ENCODE measurements around the gene OR8B12.

The OR8B12 gene

GRCh38 chr11:124543554-124543953 lies at the start of gene OR8B12:
OR8B12 (minus strand) TSS chr11:124543654; CDS start chr11:124543654, 0 bp downstream.
- DNase-seq, result no peak

GRCh38 chr11:124592627-124593026 lies 49.2 kb upstream of the OR8B12 start:
- no peak for DNase-seq

GRCh38 chr11:124591430-124591829 lies 48.0 kb upstream of the OR8B12 start:
- no peak for DNase-seq

- DNase-seq, result peak; percentile 54
Observed at GRCh38 chr11:124586238-124586860, 42.9 kb upstream of the OR8B12 start.

- no peak for DNase-seq
Observed at GRCh38 chr11:124584681-124585372, 41.4 kb upstream of the OR8B12 start.

GRCh38 chr11:124583781-124584180 lies 40.3 kb upstream of the OR8B12 start:
- no peak for DNase-seq

- DNase-seq, result no peak
Observed at GRCh38 chr11:124582565-124582964, 39.1 kb upstream of the OR8B12 start.

GRCh38 chr11:124581817-124582216 lies 38.4 kb upstream of the OR8B12 start:
- no peak for DNase-seq

- no peak for DNase-seq
Observed at GRCh38 chr11:124578761-124579160, 35.3 kb upstream of the OR8B12 start.

GRCh38 chr11:124577716-124578427 lies 34.4 kb upstream of the OR8B12 start:
- DNase-seq, result no peak

GRCh38 chr11:124570160-124570559 lies 26.7 kb upstream of the OR8B12 start:
- no peak for DNase-seq

GRCh38 chr11:124569697-124570096 lies 26.2 kb upstream of the OR8B12 start, which contains the start of gene OR8A1:
OR8A1 (plus strand) TSS chr11:124569997; CDS start chr11:124570120, 123 bp downstream.
- no peak for DNase-seq

GRCh38 chr11:124556828-124557227 lies 13.4 kb upstream of the OR8B12 start:
- no peak for DNase-seq

- no peak for DNase-seq
Observed at GRCh38 chr11:124551987-124552386, 8.5 kb upstream of the OR8B12 start.

- no peak for DNase-seq
Observed at GRCh38 chr11:124551189-124551588, 7.7 kb upstream of the OR8B12 start.

- no peak for DNase-seq
Observed at GRCh38 chr11:124543145-124543544, 309 bp downstream of the OR8B12 start.

- DNase-seq, result no peak
Observed at GRCh38 chr11:124541204-124541603, 2.2 kb downstream of the OR8B12 start.

GRCh38 chr11:124538019-124538418 lies 5.4 kb downstream of the OR8B12 start:
- peak; percentile 52 for DNase-seq

- DNase-seq, result peak; percentile 19
Observed at GRCh38 chr11:124536520-124536919, 6.9 kb downstream of the OR8B12 start.

- DNase-seq, result no peak
Observed at GRCh38 chr11:124535552-124536232, 7.8 kb downstream of the OR8B12 start.

- peak; percentile 56 for DNase-seq
Observed at GRCh38 chr11:124534051-124534450, 9.4 kb downstream of the OR8B12 start.

- DNase-seq, result peak; percentile 32
Observed at GRCh38 chr11:124533626-124534025, 9.8 kb downstream of the OR8B12 start.

- no peak for DNase-seq
Observed at GRCh38 chr11:124520550-124520854, 23.0 kb downstream of the OR8B12 start.

Measured in retina (tissue), 1 donor.